ENCODE data around the gene VENTX. TPM values are rescaled to one million over a fixed set of nuclear protein-coding genes. Genes with fewer than 3 reads are reported as not detected.

Gene VENTX
- total RNA-seq, 1 donor from 2014 or later, result not detected

GRCh38 chr10:133269367-133269766 is 31.7 kb downstream of the VENTX start:
- no peaks in the 10 kb centered on the region for H3K36me3 Mint-ChIP-seq (ENCODE audit: low read depth)
- DNase-seq (ENCODE audit: low spot score), result no peak
- H3K27ac Mint-ChIP-seq (ENCODE audit: unreplicated experiment), result no peak overlapping the region
- no peaks in the 10 kb centered on the region for H3K27me3 Mint-ChIP-seq (ENCODE audit: low read depth)
- H3K4me3 Mint-ChIP-seq (ENCODE audit: unreplicated experiment), result no peak overlapping the region
- no peaks in the 10 kb centered on the region for H3K9me3 Mint-ChIP-seq (ENCODE audit: low read depth)
- TF ChIP-seq, protein P1, sequence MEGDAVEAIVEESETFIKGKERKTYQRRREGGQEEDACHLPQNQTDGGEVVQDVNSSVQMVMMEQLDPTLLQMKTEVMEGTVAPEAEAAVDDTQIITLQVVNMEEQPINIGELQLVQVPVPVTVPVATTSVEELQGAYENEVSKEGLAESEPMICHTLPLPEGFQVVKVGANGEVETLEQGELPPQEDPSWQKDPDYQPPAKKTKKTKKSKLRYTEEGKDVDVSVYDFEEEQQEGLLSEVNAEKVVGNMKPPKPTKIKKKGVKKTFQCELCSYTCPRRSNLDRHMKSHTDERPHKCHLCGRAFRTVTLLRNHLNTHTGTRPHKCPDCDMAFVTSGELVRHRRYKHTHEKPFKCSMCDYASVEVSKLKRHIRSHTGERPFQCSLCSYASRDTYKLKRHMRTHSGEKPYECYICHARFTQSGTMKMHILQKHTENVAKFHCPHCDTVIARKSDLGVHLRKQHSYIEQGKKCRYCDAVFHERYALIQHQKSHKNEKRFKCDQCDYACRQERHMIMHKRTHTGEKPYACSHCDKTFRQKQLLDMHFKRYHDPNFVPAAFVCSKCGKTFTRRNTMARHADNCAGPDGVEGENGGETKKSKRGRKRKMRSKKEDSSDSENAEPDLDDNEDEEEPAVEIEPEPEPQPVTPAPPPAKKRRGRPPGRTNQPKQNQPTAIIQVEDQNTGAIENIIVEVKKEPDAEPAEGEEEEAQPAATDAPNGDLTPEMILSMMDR (IDR thresholded peaks at IDR 0.05), result no peak
- H3K4me1 Mint-ChIP-seq (ENCODE audit: low read depth), result no peaks in the 10 kb centered on the region

DNA sequence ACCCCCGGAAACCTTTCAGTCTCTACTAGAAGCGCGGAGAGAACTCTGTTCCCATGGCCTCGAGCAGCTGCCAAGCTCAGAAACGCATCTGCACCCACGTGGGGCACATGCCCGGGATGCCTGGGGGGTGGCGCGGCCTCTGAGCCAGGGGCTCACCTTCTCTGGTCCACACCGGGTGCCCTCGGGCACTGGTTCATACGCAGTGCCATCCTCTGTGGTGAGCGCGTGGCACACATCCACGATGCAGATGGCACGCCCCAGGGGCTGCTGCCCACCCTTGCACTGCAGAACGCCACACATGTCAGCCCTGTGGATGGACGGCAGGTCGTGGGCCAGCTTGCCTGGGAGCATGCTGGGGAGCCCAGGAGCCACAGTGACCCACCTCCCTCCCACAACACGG is 32.5 kb downstream of the VENTX start:
- Mint-ChIP-seq H3K4me3 (ENCODE audit: unreplicated experiment) (no peak overlapping the region), H3K27ac (ENCODE audit: unreplicated experiment) (no peak overlapping the region), H3K27me3 (ENCODE audit: low read depth) (no peaks in the 10 kb centered on the region), H3K36me3 (ENCODE audit: low read depth) (no peaks in the 10 kb centered on the region), H3K4me1 (ENCODE audit: low read depth) (no peaks in the 10 kb centered on the region), H3K9me3 (ENCODE audit: low read depth) (no peaks in the 10 kb centered on the region)
- DNase-seq (ENCODE audit: low spot score), result no peak
- TF ChIP-seq, protein P1 (IDR thresholded peaks at IDR 0.05), result no peak

GRCh38 chr10:133270773-133271297 is 33.2 kb downstream of the VENTX start:
- TF ChIP-seq, protein P1 (IDR thresholded peaks at IDR 0.05), result no peak
- Mint-ChIP-seq H3K36me3 (ENCODE audit: low read depth) (no peaks in the 10 kb centered on the region), H3K27ac (ENCODE audit: unreplicated experiment) (no peak overlapping the region), H3K27me3 (ENCODE audit: low read depth) (no peaks in the 10 kb centered on the region), H3K4me3 (ENCODE audit: unreplicated experiment) (no peak overlapping the region), H3K9me3 (ENCODE audit: low read depth) (no peaks in the 10 kb centered on the region), H3K4me1 (ENCODE audit: low read depth) (no peaks in the 10 kb centered on the region)
- DNase-seq (ENCODE audit: low spot score), result no peak

DNA sequence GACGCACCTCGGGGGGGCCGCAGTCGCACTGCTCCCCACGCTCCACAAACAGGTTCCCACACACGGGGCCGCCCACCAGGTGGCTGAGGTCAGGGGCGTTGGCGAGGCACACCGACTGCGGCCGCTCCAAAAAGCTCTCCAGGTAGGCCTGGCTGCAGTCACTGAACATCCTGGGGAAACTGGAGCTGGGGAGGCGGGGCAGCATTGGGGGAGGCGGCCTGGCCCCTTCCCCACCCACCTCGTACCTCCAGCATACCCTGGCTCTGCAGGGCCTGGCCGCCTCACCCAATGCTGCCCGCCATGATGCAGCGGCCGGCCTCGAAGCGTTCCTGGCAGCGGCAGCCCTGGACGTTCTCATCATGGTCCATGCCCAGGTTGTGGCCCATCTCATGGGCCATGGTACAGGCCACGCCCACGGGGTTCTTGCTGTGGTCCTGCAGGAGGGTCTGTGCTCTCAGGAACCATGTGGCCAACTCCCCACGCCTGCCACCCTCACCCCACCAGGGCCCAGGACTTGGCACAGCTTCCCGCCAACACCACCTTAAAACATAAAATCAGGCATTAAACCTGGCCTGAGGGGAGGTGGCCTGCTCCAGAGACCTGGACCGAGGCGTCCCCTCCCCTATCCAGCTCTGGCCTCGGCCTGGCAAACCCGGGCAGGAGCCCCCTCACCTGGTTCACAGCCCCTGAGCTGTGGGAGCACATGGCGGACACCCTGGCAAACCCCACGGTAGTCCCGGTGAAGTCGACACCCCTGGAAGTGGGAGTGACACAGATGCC is 34.1 kb downstream of the VENTX start:
- Mint-ChIP-seq H3K27me3 (ENCODE audit: low read depth) (peaks cover 2% of the 10 kb centered on the region), H3K9me3 (ENCODE audit: low read depth) (no peaks in the 10 kb centered on the region), H3K27ac (ENCODE audit: unreplicated experiment) (no peak overlapping the region)

DNA sequence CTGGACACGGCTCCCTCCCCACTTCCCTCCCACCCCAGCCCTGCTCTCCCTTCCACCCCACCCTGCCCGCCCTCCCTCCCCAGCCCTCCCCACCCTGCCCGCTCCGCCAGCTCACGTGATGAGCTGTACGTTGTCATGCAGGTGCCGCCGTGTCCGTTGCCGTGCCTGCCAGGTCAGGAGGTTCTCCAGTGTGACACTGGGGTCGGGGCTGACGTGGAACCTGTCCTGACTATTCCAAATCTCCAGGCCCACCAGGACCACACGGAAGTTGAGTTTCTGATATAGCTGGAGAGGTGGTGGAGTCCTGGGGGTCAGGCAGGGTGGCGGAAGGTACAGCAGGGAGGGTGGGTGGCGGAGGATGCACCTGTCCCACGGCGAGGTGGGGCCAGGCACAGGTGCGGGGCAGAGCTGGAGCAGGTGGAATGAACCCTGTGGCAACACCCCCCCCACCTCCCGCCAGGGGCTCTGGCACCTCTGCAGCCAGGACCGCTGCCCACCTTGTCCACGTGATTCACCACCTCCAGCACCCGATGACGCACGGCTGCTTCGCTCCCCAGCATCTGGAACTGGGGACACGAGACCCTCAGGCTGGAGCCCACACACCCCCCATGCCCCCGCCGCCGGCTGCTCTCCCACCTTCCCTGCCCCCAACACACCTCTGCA is 34.8 kb downstream of the VENTX start:
- Mint-ChIP-seq H3K36me3 (ENCODE audit: low read depth) (no peaks in the 10 kb centered on the region), H3K4me1 (ENCODE audit: low read depth) (no peaks in the 10 kb centered on the region), H3K4me3 (ENCODE audit: unreplicated experiment) (no peak overlapping the region), H3K27ac (ENCODE audit: unreplicated experiment) (no peak overlapping the region), H3K9me3 (ENCODE audit: low read depth) (no peaks in the 10 kb centered on the region), H3K27me3 (ENCODE audit: low read depth) (peaks cover 2% of the 10 kb centered on the region)
- TF ChIP-seq, protein P1 (IDR thresholded peaks at IDR 0.05), result no peak
- DNase-seq (ENCODE audit: low spot score), result no peak

More for the DNA sequence above, 34.1 kb downstream of the VENTX start:
- no peak for DNase-seq (ENCODE audit: low spot score)
- no peaks in the 10 kb centered on the region for H3K4me1 Mint-ChIP-seq (ENCODE audit: low read depth)
- no peak overlapping the region for H3K4me3 Mint-ChIP-seq (ENCODE audit: unreplicated experiment)
- TF ChIP-seq, protein P1 (IDR thresholded peaks at IDR 0.05), result no peak
- H3K36me3 Mint-ChIP-seq (ENCODE audit: low read depth), result no peaks in the 10 kb centered on the region

Measured in chondrocyte (in vitro differentiated cells).